ENCODE data around the gene PTPRN2. TPM values are rescaled to one million over a fixed set of nuclear protein-coding genes. Genes with fewer than 3 reads are reported as not detected.

The PTPRN2 gene
- polyA plus RNA-seq, 1 of the 3 experiments (the other 2 are of a cell fraction) = 4.0 TPM

DNA sequence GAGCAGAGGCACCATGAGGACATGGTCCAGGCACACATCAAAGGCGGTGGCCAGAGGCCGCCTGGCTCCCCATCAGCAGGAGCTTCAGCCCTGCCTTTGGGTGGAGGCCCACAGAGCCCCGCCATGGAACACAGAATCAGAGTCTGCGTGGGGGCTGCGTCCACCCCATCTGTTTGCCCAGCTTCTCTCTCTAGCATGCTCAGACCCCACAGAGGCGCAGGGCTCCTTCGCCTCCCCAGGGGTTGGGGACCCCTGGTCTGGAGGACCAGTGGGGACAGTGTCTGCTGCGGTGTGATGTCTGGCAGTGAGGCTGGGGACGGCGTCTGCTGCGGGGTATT lies 321.9 kb downstream of the PTPRN2 start:
- Histone ChIP-seq H3F3A (replicated peaks; ENCODE audit: insufficient read depth) (peaks cover 5% of the 10 kb centered on the region), H3K4me1 (ENCODE audit: control insufficient read depth in 1 of 2, insufficient read depth in 2 of 2, low read depth in 1 of 2, low read length in 1 of 2) (peaks cover 0 to 16% of the 10 kb centered on the region in 2 experiments; a peak in 1 of 4 replicates), H3K9me3 (peaks cover 8% of the 10 kb centered on the region; the same call in 1 of the 2 replicates), H2AFZ (ENCODE audit: low read depth) (no peak overlapping the region), H3K79me2 (ENCODE audit: insufficient read depth) (no peaks in the 10 kb centered on the region), H3K27ac (ENCODE audit: low read depth in 2 of 2, low read length in 1 of 2) (no peak overlapping the region; a peak in 1 of 4 replicates), H3K4me3 (ENCODE audit: low read depth in 2 of 2, low read length in 1 of 2) (no peak overlapping the region), H4K20me1 (ENCODE audit: insufficient read depth) (no peaks in the 10 kb centered on the region), H3K36me3 (replicated peaks in 1 of 2; ENCODE audit: control insufficient read depth in 1 of 2, insufficient read depth in 2 of 2, low read length in 1 of 2) (no peaks in the 10 kb centered on the region), H3K4me2 (no peak overlapping the region), H3K9me2 (no peaks in the 10 kb centered on the region), H3K9ac (no peak overlapping the region), H3K27me3 (ENCODE audit: insufficient read depth) (no peaks in the 10 kb centered on the region)
- WGBS (ENCODE audit: low lambda C conversion rate) = 67% methylated on average over 5 of the region's 11 CpGs
- ChIA-PET CTCF (interaction anchor here (0.6 kb wide), 1 partner anchor 80 kb away, joined by 3 read pairs; no protein-coding TSS in a partner anchor), POLR2A (no interaction called here)
- TF ChIP-seq, protein P1, sequence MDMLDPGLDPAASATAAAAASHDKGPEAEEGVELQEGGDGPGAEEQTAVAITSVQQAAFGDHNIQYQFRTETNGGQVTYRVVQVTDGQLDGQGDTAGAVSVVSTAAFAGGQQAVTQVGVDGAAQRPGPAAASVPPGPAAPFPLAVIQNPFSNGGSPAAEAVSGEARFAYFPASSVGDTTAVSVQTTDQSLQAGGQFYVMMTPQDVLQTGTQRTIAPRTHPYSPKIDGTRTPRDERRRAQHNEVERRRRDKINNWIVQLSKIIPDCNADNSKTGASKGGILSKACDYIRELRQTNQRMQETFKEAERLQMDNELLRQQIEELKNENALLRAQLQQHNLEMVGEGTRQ (IDR thresholded peaks at IDR 0.05; ENCODE audit: borderline replicate concordance, low read depth, low read length) = no peak
- TF ChIP-seq NFIC (IDR thresholded peaks at IDR 0.05; ENCODE audit: borderline replicate concordance) (no peak), JUND (IDR thresholded peaks at IDR 0.05) (no peak), GATA2 (CRISPR knock-in tag; IDR thresholded peaks at IDR 0.05) (no peak), FOXM1 (IDR thresholded peaks at IDR 0.05; ENCODE audit: low read depth) (no peak), TCF12 (IDR thresholded peaks at IDR 0.05) (no peak), TEAD4 (IDR thresholded peaks at IDR 0.05; ENCODE audit: borderline replicate concordance, insufficient read depth) (no peak), RFX5 (IDR thresholded peaks at IDR 0.05; ENCODE audit: low read length) (no peak), YY1 (IDR thresholded peaks at IDR 0.05; ENCODE audit: low read depth) (no peak), POLR2AphosphoS5 (IDR thresholded peaks at IDR 0.05; ENCODE audit: low read depth, low read length) (no peak), RCOR1 (IDR thresholded peaks at IDR 0.05; ENCODE audit: low read length) (no peak), MEF2A (IDR thresholded peaks at IDR 0.05; ENCODE audit: borderline replicate concordance, low read depth) (no peak), TAF1 (IDR thresholded peaks at IDR 0.05; ENCODE audit: borderline replicate concordance, low read depth, low read length) (no peak), SIN3A (IDR thresholded peaks at IDR 0.05; ENCODE audit: borderline replicate concordance, low read depth, low read length) (no peak)
- TF ChIP-seq, protein P2, sequence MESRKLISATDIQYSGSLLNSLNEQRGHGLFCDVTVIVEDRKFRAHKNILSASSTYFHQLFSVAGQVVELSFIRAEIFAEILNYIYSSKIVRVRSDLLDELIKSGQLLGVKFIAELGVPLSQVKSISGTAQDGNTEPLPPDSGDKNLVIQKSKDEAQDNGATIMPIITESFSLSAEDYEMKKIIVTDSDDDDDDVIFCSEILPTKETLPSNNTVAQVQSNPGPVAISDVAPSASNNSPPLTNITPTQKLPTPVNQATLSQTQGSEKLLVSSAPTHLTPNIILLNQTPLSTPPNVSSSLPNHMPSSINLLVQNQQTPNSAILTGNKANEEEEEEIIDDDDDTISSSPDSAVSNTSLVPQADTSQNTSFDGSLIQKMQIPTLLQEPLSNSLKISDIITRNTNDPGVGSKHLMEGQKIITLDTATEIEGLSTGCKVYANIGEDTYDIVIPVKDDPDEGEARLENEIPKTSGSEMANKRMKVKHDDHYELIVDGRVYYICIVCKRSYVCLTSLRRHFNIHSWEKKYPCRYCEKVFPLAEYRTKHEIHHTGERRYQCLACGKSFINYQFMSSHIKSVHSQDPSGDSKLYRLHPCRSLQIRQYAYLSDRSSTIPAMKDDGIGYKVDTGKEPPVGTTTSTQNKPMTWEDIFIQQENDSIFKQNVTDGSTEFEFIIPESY (IDR thresholded peaks at IDR 0.05; ENCODE audit: borderline replicate concordance, low read depth) = no peak
- TF ChIP-seq, protein P3, sequence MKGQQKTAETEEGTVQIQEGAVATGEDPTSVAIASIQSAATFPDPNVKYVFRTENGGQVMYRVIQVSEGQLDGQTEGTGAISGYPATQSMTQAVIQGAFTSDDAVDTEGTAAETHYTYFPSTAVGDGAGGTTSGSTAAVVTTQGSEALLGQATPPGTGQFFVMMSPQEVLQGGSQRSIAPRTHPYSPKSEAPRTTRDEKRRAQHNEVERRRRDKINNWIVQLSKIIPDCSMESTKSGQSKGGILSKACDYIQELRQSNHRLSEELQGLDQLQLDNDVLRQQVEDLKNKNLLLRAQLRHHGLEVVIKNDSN (IDR thresholded peaks at IDR 0.05; ENCODE audit: borderline replicate concordance, low read depth) = no peak
- no peak for DNase-seq
